ENCODE data around the gene SPTA1.
"Not testable (repeated sequence)": the region's sequence is repeated elsewhere in the genome, so short reads cannot be mapped to it uniquely, and the experiment has no call there.

Gene SPTA1

GRCh38 chr1:158686111-158687009 is at the start of gene SPTA1:
SPTA1 (minus strand) TSS chr1:158686715; CDS start chr1:158686517, 198 bp downstream.
- DNase-seq: no peak

GRCh38 chr1:158735848-158736247 is 49.3 kb upstream of the SPTA1 start:
- no peak for DNase-seq

- no peak for DNase-seq
Measured at GRCh38 chr1:158732524-158732923, 46.0 kb upstream of the SPTA1 start.

- DNase-seq: no peak
Measured at GRCh38 chr1:158731707-158732106, 45.2 kb upstream of the SPTA1 start.

- no peak for DNase-seq
Measured at GRCh38 chr1:158730453-158730852, 43.9 kb upstream of the SPTA1 start.

- no peak for DNase-seq
Measured at GRCh38 chr1:158728510-158729225, 42.2 kb upstream of the SPTA1 start.

GRCh38 chr1:158724442-158724841 is 37.9 kb upstream of the SPTA1 start:
- DNase-seq: no peak

- DNase-seq: no peak
Measured at GRCh38 chr1:158720620-158721019, 34.1 kb upstream of the SPTA1 start, which contains the start of gene OR6K3. OR6K3 (minus strand) TSS chr1:158720720; CDS start chr1:158718115, 2,605 bp downstream.

- no peak for DNase-seq
Measured at GRCh38 chr1:158719664-158720063, 33.1 kb upstream of the SPTA1 start.

GRCh38 chr1:158717344-158717743 is 30.8 kb upstream of the SPTA1 start:
- DNase-seq: no peak

- no peak for DNase-seq
Measured at GRCh38 chr1:158716335-158716734, 29.8 kb upstream of the SPTA1 start.

- no peak for DNase-seq
Measured at GRCh38 chr1:158714754-158715153, 28.2 kb upstream of the SPTA1 start.

- no peak for DNase-seq
Measured at GRCh38 chr1:158711098-158711497, 24.6 kb upstream of the SPTA1 start.

GRCh38 chr1:158706096-158706495 is 19.6 kb upstream of the SPTA1 start:
- DNase-seq: no peak

GRCh38 chr1:158700552-158700951 is 14.0 kb upstream of the SPTA1 start, which contains the start of gene OR6K2:
OR6K2 (minus strand) TSS chr1:158700652; CDS start chr1:158700652, 0 bp downstream.
- DNase-seq: no peak

- DNase-seq: no peak
Measured at GRCh38 chr1:158694596-158694995, 8.1 kb upstream of the SPTA1 start.

- DNase-seq: no peak
Measured at GRCh38 chr1:158692356-158692755, 5.8 kb upstream of the SPTA1 start.

GRCh38 chr1:158691907-158692306 is 5.4 kb upstream of the SPTA1 start:
- no peak for DNase-seq

GRCh38 chr1:158691149-158691548 is 4.6 kb upstream of the SPTA1 start:
- not testable (repeated sequence) for DNase-seq

- no peak for DNase-seq
Measured at GRCh38 chr1:158689875-158690274, 3.4 kb upstream of the SPTA1 start.

- DNase-seq: no peak
Measured at GRCh38 chr1:158689110-158689509, 2.6 kb upstream of the SPTA1 start.

GRCh38 chr1:158688343-158688742 is 1.8 kb upstream of the SPTA1 start:
- not testable (repeated sequence) for DNase-seq

- no peak for DNase-seq
Measured at GRCh38 chr1:158687037-158687436, 522 bp upstream of the SPTA1 start.

- DNase-seq: no peak
Measured at GRCh38 chr1:158685085-158685484, 1.4 kb downstream of the SPTA1 start.

Measured in KG1 (cell line).